K562 (cell line): ENCODE measurements around the gene ZNF566. TPM values are rescaled to one million over a fixed set of nuclear protein-coding genes. Genes with fewer than 3 reads are reported as not detected.
A peak's percentile ranks its signal among the peaks of the same experiment; 100 is the strongest.
"Not testable (repeated sequence)": the region's sequence is repeated elsewhere in the genome, so short reads cannot be mapped to it uniquely, and the experiment has no call there.

Source experiments
- ATAC-seq: fragments of 200-7000 bp; cut with Tn5 transposase; 3 replicates; pipeline ENCODE4 v1.9.1; 2020; ENCODE audit warnings: moderate library complexity
- BruUV-seq: library from RNA; stranded (reverse); fragments of 400-500 nt; replicated peaks from 2 replicates; lab custom pipeline; 2021; lab: Mats Ljungman, UMichigan
- CTCF ChIA-PET: fragments of 300-600 bp; formaldehyde crosslinking; extraction: SDS; loops from one replicate; lab custom pipeline; 2021; ENCODE audit warnings: low intra/inter-chr PET ratio; lab: Yijun Ruan, JAX
- POLR2A ChIA-PET: fragments of 300-600, 350-650 bp; sonication (Branson Sonifier 250); formaldehyde crosslinking; extraction: SDS; loops from one replicate; lab custom pipeline; 2021; ENCODE audit warnings: antibody characterized with exemption, inconsistent platforms; lab: Yijun Ruan, JAX
- DNase-seq, 4 experiments: peaks; one replicate each; pipeline versions ENCODE4 v3.0.0 to v3.0.0-alpha.2; 2011 to 2018; ENCODE audit warnings: low spot score in 3 of 4, mixed read lengths in 3 of 4; ENCODE audit errors: extremely low read depth in 1 of 4
- FAIRE-seq: peaks from 2 replicates; lab custom pipeline; 2011; peaks lifted over from hg19 to GRCh38; lab: Jason Lieb, UNC
- H2AFZ ChIP-seq: 2 replicates; pipeline ENCODE4 v1.6.0; 2011; ENCODE audit warnings: low read depth, low read length, control low read depth, inconsistent platforms
- H3K27ac ChIP-seq: fragments of 200-600 bp; 3 replicates; pipeline ENCODE4 v1.8.0; 2011; ENCODE audit warnings: low read depth, mild to moderate bottlenecking, control low read depth, inconsistent platforms, low read length, moderate library complexity, mixed read lengths; ENCODE audit errors: extremely low read depth
- H3K27me3 ChIP-seq, 2 experiments: fragments of 300-600 bp in 1 of 2; 2 replicates in 1 of 2; 3 replicates in 1 of 2; pipeline versions ENCODE4 v1.6.0 to v1.8.0; 2011; ENCODE audit warnings: inconsistent platforms in 2 of 2, low read length in 2 of 2, mild to moderate bottlenecking in 1 of 2, mixed read lengths in 1 of 2, moderate library complexity in 1 of 2; ENCODE audit not compliant: control insufficient read depth in 2 of 2, insufficient read depth in 2 of 2
- H3K36me3 ChIP-seq: fragments of 300-600 bp; 3 replicates; pipeline ENCODE4 v1.8.0; 2011; ENCODE audit warnings: mild to moderate bottlenecking, low read length, inconsistent platforms; ENCODE audit not compliant: control insufficient read depth, insufficient read depth
- H3K4me1 ChIP-seq, 2 experiments: fragments of 200-600 bp in 1 of 2; replicated peaks in 1 of 2; 2 replicates in 1 of 2; 3 replicates in 1 of 2; pipeline versions ENCODE4 v1.5.1 to v1.8.0; 2011; ENCODE audit warnings: inconsistent platforms in 2 of 2, low read length in 2 of 2, mild to moderate bottlenecking in 1 of 2, mixed read lengths in 1 of 2, moderate library complexity in 1 of 2; ENCODE audit not compliant: control insufficient read depth in 2 of 2, insufficient read depth in 2 of 2
- H3K4me2 ChIP-seq: 2 replicates; pipeline ENCODE4 v1.6.1; 2011; ENCODE audit warnings: low read length, control low read depth, inconsistent platforms, mixed read lengths; ENCODE audit not compliant: insufficient read depth
- H3K4me3 ChIP-seq: fragments of 200-600 bp; sonication (generic), shearing (Covaris generic); 2 replicates; pipeline ENCODE4 v1.5.1; 2016; ENCODE audit warnings: control low read depth, inconsistent platforms
- H3K79me2 ChIP-seq: fragments of 200-600 bp; 3 replicates; pipeline ENCODE4 v1.8.0; 2011; ENCODE audit warnings: low read length, inconsistent platforms; ENCODE audit not compliant: control insufficient read depth, insufficient read depth
- H3K9ac ChIP-seq, 2 experiments: 2 replicates each; pipeline versions ENCODE4 v1.6.0 to v1.6.1; 2011; ENCODE audit warnings: low read depth in 2 of 2, low read length in 2 of 2, control low read depth in 1 of 2, inconsistent platforms in 1 of 2, mild to moderate bottlenecking in 1 of 2, mixed read lengths in 1 of 2; ENCODE audit not compliant: insufficient read depth in 1 of 2
- H3K9me1 ChIP-seq: one replicate; pipeline ENCODE4 v1.6.0; 2011; ENCODE audit warnings: inconsistent platforms, mild to moderate bottlenecking, low read length, moderate library complexity; ENCODE audit not compliant: control insufficient read depth, insufficient read depth
- H3K9me3 ChIP-seq: replicated peaks from 2 replicates; pipeline ENCODE4 v1.5.1; 2011; ENCODE audit warnings: low read depth, low read length, inconsistent platforms; ENCODE audit not compliant: control insufficient read depth, insufficient read depth
- H4K20me1 ChIP-seq: replicated peaks from 2 replicates; pipeline ENCODE4 v1.6.1; 2011; ENCODE audit warnings: low read length, inconsistent platforms, mixed read lengths; ENCODE audit not compliant: control insufficient read depth, insufficient read depth
- RAD21 ChIP-seq, 2 experiments: fragments of 250-450 bp in 1 of 2; fragments of 450-650 bp in 1 of 2; sonication (Bioruptor Pico) in 1 of 2; formaldehyde crosslinking in 1 of 2; IDR thresholded peaks in 1 of 2; conservative IDR thresholded peaks in 1 of 2; 2 replicates each; pipeline versions ENCODE4 v1.4.0 to v1.8.0; 2020 to 2022; ENCODE audit warnings: mild to moderate bottlenecking in 2 of 2, moderate library complexity in 1 of 2
- REST ChIP-seq, 2 experiments: fragments of 450-650 bp; formaldehyde crosslinking in 1 of 2; IDR thresholded peaks; 2 replicates each; pipeline versions ENCODE4 v1.4.0 to v1.6.1; 2014 to 2020; ENCODE audit warnings: mild to moderate bottlenecking in 2 of 2, borderline replicate concordance in 1 of 2, low read depth in 1 of 2
- WGBS: fragments of 100-300 bp; shearing (Covaris generic); methylation state at CpG from one replicate; pipeline ENCODE4 v1.1.6; 2016; ENCODE audit warnings: low coverage, mixed read lengths; ENCODE audit not compliant: insufficient coverage; ENCODE audit errors: missing lambda C conversion rate; 5-methylcytosine and 5-hydroxymethylcytosine counted together
- in situ Hi-C: fragments of 300-500 bp; cut with MboI; formaldehyde crosslinking; loops from 4 replicates; pipeline ENCODE4 v1.15.0; 2018; ENCODE audit warnings: inconsistent platforms, mixed read lengths
- intact Hi-C: fragments of 100-400 bp; cut with micrococcal nuclease; formaldehyde crosslinking; loops from 2 replicates; pipeline ENCODE4 v1.14.2; 2022
- polyA plus RNA-seq, 8 experiments: library from polyadenylated mRNA; depleted of rRNA in 4 of 8; stranded (reverse) in 5 of 8; unstranded in 3 of 8; fragments of >200 nt; fragmentation: Nextera tagmentation in 2 of 8; fragmentation: Illumina TruSeq in 1 of 8; extraction: Ambion mirVana in 2 of 8; extraction: Trizol in 1 of 8; gene quantifications; 2 replicates each; pipeline versions ENCODE4 v1.2.1 to v1.2.3, GENCODE V29; 2011 to 2014; ENCODE audit warnings: inconsistent platforms in 1 of 8, missing spikeins in 1 of 8
- total RNA-seq, 7 experiments: library from RNA; depleted of rRNA in 6 of 7; stranded (reverse); fragments of >200 nt in 6 of 7; fragmentation: Illumina TruSeq in 2 of 7; extraction: Trizol in 2 of 7; gene quantifications; 2 replicates each; pipeline versions ENCODE4 v1.2.1 to v1.2.3, GENCODE V29; 2011 to 2021; ENCODE audit warnings: low replicate concordance in 1 of 7

The ZNF566 gene
- total and polyA plus RNA-seq, 9 of the 15 experiments (the other 6 are each of a cell fraction or from before 2014, with no cell fraction given) = 5.5 to 11.4 (median 9.7) TPM

GRCh38 chr19:36492689-36493453, 3.5 kb upstream of the ZNF566 start (continued):
- TF ChIP-seq REST (IDR thresholded peaks at IDR 0.05; ENCODE audit: borderline replicate concordance) (peak; percentile 59; the same call in 1 of the 2 replicates), RAD21 (CRISPR knock-in tag; conservative IDR thresholded peaks at IDR 0.05 in 1 of 2, IDR thresholded peaks at IDR 0.05 in 1 of 2) (peak; percentile 37 to 82; a peak in 3 of 4 replicates)
- TF ChIP-seq REST (CRISPR knock-in tag; IDR thresholded peaks at IDR 0.05; ENCODE audit: low read depth) = not testable (repeated sequence)
- TF ChIP-seq, all 486 proteins: peak for 5; not testable (repeated sequence) for 481

- CTCF ChIA-PET, H3K9ac ChIP-seq, H3K9me1 ChIP-seq, H3K36me3 ChIP-seq, DNase-seq, H3K27me3 ChIP-seq, H3K4me3 ChIP-seq, in situ Hi-C loops, H2AFZ ChIP-seq, H3K9me3 ChIP-seq, H4K20me1 ChIP-seq, ATAC-seq, BruUV-seq, H3K27ac ChIP-seq, H3K4me2 ChIP-seq, FAIRE-seq: not testable (repeated sequence)
- Histone ChIP-seq H3K4me1 (peaks cover 4 to 11% of the 10 kb centered on the region in 2 experiments; a peak in 3 of 5 replicates), H3K79me2 (peaks cover 29% of the 10 kb centered on the region)
- 89% methylated on average over 6 of the region's 29 CpGs for WGBS
- POLR2A ChIA-PET = interaction anchor here (0.6 kb wide), 1 partner anchor 421 kb away, joined by 3 read pairs; no protein-coding TSS in a partner anchor
- intact Hi-C loops = loop anchor here (5.0 kb wide), 1 partner anchor 299 kb away; no protein-coding TSS in a partner anchor
Measured at GRCh38 chr19:36490846-36491245, 1.5 kb upstream of the ZNF566 start.
